Ramos (cell line): ENCODE results near the gene DHH.

ENCODE experiments used
- in situ Hi-C: fragments of 300-500 bp; cut with MboI; formaldehyde crosslinking; loops from one replicate; pipeline ENCODE4 v1.14.3; 2022; ENCODE audit warnings: low sequenced_read_pairs; ENCODE audit not compliant: unreplicated experiment

DHH gene

GRCh38 chr12:49052451-49053208, 42.0 kb downstream of the DHH start:
- in situ Hi-C loops: no loop called here

GRCh38 chr12:49051777-49052438, 42.7 kb downstream of the DHH start:
- in situ Hi-C loops: no loop called here

- in situ Hi-C loops: no loop called here
These were observed 43.2 kb downstream of the DHH start for GRCh38 chr12:49051373-49051764.

- in situ Hi-C loops: no loop called here
These were observed 43.9 kb downstream of the DHH start for GRCh38 chr12:49050507-49051372.

GRCh38 chr12:49049566-49050224, 44.9 kb downstream of the DHH start:
- in situ Hi-C loops: no loop called here

DNA sequence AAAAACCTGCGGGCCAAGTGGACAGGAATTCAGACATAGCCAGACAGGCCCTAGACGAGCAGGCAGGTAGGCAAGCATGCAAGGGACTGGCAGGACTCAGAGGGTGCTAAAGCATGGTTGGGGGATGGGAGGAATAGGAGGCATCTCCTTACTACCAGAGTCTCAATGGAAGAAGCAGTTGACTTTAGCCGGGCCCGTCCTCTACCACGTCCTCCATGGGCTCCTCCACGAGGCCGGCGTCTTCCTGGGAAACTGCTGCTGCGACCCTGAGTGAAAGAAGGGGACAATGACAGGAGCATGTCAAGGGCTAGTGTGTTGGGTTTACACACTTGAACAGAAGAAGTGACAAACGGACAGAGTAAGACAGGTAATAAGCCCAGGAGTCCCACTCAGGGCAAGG, 45.6 kb downstream of the DHH start:
- in situ Hi-C loops: no loop called here

- in situ Hi-C loops: no loop called here
These were observed 48.3 kb downstream of the DHH start for GRCh38 chr12:49046129-49046895.

GRCh38 chr12:49044660-49045059, 49.9 kb downstream of the DHH start:
- in situ Hi-C loops: no loop called here

DNA sequence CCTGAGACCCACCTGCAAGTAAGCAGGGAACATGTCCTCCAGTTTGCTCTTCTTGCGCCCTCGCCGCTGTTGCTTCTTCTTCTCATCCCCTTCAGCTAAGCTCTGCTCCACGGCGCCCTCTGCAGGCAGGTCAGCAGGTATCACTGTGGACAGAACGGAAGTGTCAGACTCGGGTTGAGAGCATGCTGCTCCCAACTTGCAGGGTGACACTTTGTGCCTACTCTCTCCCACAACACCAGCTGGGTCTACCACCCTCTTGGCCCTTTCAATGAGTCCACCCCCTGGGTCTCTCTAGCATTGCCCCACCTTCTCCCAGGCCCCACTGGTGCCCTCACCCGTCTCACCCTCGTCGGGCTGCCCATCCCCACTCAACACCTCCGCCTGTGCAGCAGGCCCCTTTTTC, 50.7 kb downstream of the DHH start:
- in situ Hi-C loops: no loop called here

DNA sequence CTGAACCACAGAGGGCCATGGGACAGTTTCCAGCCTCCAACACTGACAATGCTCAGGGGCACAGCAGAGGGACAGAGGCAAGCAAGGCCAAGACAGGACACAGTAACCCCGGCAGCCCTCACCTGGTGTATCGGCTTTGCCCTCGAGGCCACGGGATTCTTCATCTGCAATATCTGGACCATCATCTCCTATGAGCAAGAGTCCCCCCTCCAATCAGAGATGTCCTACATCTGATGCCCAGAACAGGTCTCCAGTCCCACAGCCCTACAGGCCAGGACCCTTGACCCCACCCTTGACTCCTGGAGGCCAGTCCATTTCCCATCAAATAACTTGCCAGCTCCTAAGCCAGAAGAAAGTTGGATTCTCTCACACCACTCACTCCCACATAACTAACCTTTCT, 51.4 kb downstream of the DHH start:
- in situ Hi-C loops: no loop called here

DNA sequence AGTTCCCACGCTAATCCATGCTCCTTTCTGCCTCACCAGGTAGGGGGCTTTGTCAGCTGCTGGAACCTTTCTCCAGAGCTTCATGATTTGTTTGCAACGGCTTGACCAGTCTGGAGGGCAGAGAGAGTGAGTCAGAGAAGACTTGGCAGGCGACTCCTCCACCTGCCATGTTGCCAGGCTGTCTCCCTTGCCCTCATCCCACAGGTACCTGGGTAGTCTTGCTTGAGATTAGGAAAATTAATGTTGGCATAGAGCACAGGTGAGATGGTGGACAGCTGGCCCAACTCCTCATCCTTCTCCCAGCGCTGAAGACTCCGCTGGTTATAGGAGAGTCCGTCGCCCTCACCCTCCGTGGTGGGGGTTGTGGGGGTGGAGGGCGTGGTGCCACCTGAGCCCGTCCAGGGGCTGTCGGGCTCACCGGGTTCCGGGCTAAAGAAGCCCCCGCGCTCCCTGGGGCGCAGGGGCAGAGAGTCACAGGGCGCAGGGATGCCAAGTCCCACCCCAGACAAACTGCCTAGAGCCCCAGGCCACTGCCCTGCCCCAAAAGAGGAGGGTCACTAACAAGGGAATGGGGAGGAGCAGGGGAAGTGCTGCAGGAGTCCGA, 52.6 kb downstream of the DHH start:
- in situ Hi-C loops: no loop called here

DNA sequence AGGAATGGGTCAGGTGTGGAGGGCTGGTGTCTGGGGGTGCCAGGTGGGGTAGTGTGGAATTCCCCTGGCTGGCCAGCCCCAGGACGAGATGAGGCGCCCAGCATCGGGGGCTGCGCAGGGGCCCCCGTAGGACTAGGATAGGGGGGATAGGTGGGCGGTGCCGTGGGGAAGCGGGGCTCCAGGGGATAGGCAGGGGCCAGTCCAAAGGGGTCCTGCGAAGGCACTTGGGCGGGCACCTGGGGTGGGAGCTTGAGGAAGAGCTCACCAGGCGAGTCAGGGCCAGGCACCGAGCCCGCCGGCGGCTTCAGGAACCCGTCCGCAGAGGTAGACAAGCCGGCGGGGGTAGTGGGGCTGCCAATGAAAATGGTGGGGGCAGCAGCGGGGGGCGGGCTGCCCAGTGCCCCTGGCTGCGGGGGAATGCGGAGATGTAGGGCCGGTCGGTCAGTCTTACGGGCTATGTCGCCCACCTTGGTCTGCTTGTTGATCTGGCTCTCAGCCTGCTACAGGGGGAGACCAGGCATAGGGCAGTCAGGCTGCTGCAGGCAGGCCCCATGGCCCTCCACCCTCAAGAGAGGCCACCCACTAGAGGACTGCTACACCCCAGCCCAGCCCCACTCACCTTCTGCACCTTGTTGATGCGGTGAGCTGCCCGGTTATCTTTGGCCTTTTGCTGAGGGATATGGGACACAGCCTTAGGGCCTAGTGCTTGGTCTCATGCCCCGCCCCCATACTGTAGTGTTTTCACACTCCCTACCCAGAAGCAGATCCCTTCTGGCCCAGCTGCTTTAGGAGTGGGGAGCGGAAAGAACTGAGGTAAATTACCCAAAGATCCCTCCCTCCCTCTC, 53.3 kb downstream of the DHH start:
- in situ Hi-C loops: no loop called here

DNA sequence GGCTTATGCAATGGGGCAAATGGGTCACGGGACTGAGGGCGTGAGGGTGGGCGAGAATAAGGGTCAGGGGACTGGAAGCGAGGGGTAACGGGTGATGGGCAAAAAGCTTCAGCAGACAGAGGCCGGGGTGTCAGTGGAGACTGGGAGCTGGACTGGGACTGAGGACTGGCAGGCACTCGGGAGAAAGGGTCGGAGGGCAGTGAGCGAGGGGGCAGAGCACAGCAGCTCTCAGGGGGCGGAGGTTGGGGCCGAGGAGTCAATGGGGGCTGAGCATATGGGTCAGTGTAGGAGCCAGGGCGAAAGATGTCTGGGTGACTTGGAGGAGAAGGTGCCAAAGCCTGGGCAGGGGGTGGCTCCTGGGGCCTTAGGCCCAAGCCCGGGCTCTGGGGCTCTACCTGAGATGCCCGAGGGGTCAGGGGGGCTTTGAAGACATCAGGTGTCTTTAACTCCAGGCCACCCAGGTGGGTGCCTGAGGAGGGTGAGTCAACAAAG, 54.2 kb downstream of the DHH start:
- in situ Hi-C loops: no loop called here

- in situ Hi-C loops: no loop called here
These were observed 54.9 kb downstream of the DHH start for GRCh38 chr12:49039421-49040363.

GRCh38 chr12:49038291-49038955, 56.2 kb downstream of the DHH start:
- in situ Hi-C loops: no loop called here

GRCh38 chr12:49037947-49038237, 56.7 kb downstream of the DHH start:
- in situ Hi-C loops: no loop called here
